ENCODE data around the gene PRDM7. TPM values are rescaled to one million over a fixed set of nuclear protein-coding genes. Genes with fewer than 3 reads are reported as not detected.

PRDM7 gene
- total and polyA plus RNA-seq, 2 experiments from 2014 or later: not detected

- no peak for DNase-seq (ENCODE audit: low read depth in 1 of 2, low spot score in 1 of 2)
- no peaks in the 10 kb centered on the region for H3K9me3 ChIP-seq (ENCODE audit: low read depth)
- no peaks in the 10 kb centered on the region for H3K27me3 ChIP-seq
These were observed 36.7 kb downstream of the PRDM7 start for GRCh38 chr16:90040152-90041023.

DNA sequence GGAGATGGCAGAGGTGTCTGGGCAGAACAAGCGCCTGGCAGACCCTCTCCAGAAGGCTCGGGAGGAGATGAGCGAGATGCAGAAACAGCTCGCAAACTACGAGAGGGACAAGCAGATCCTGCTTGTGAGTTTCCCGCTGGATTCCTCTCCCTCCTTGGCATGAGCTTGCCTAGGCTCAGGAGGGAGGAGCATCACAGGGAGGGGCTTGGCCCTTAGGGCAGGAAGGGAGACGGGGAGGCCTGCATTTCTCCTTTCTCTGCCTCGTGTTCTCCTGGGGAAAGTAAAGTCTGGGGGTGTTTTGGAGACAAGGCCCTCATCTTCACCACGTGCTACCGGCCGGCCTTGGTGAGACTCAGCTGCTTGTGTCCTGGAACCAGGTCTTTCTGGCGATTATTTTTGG, 39.9 kb downstream of the PRDM7 start:
- no peak overlapping the region for H3K4me3 ChIP-seq
- no peak for TF ChIP-seq CTCF (IDR thresholded peaks at IDR 0.05; ENCODE audit: low read depth, low read length)
- no peak overlapping the region for H3K27ac ChIP-seq
- H3K36me3 ChIP-seq: no peaks in the 10 kb centered on the region
- H3K9me3 ChIP-seq (ENCODE audit: low read depth): no peaks in the 10 kb centered on the region
- no peak for DNase-seq (ENCODE audit: low read depth in 1 of 2, low spot score in 1 of 2)
- no peaks in the 10 kb centered on the region for H3K27me3 ChIP-seq
- no peaks in the 10 kb centered on the region for H3K4me1 ChIP-seq (ENCODE audit: low read depth)

More at GRCh38 chr16:90040152-90041023, 36.7 kb downstream of the PRDM7 start:
- Histone ChIP-seq H3K4me3 (no peak overlapping the region), H3K4me1 (ENCODE audit: low read depth) (no peaks in the 10 kb centered on the region), H3K36me3 (no peaks in the 10 kb centered on the region), H3K27ac (no peak overlapping the region)
- TF ChIP-seq CTCF (IDR thresholded peaks at IDR 0.05; ENCODE audit: low read depth, low read length): no peak

DNA sequence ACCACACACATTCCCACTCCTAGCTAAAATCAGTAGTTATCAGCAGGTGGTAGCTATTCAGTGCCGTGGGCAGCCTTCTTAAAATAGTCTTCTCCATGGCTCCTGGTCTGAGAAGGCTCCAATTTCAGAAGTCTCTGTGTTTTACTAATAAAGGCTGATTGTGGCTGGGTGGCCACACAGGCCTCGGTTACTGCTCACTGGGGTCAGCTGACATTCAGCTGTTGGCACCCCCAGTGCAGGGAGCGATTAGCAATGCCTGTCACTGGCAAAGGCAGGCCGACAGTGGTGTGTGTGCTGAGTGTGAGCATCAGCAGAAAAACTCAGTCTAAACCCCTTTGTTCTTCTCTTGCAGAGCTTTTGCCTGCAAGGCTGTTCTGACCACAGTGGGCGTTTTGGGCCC, 41.2 kb downstream of the PRDM7 start:
- no peak overlapping the region for H3K4me3 ChIP-seq
- no peaks in the 10 kb centered on the region for H3K9me3 ChIP-seq (ENCODE audit: low read depth)
- no peaks in the 10 kb centered on the region for H3K36me3 ChIP-seq
- no peaks in the 10 kb centered on the region for H3K4me1 ChIP-seq (ENCODE audit: low read depth)
- no peaks in the 10 kb centered on the region for H3K27me3 ChIP-seq
- DNase-seq (ENCODE audit: low read depth in 1 of 2, low spot score in 1 of 2): no peak
- TF ChIP-seq CTCF (IDR thresholded peaks at IDR 0.05; ENCODE audit: low read depth, low read length): no peak
- H3K27ac ChIP-seq: no peak overlapping the region

- H3K9me3 ChIP-seq (ENCODE audit: low read depth): no peaks in the 10 kb centered on the region
- no peak overlapping the region for H3K27ac ChIP-seq
- H3K36me3 ChIP-seq: no peaks in the 10 kb centered on the region
- DNase-seq (ENCODE audit: low read depth in 1 of 2, low spot score in 1 of 2): no peak
- no peak for TF ChIP-seq CTCF (IDR thresholded peaks at IDR 0.05; ENCODE audit: low read depth, low read length)
- no peak overlapping the region for H3K4me3 ChIP-seq
- no peaks in the 10 kb centered on the region for H3K4me1 ChIP-seq (ENCODE audit: low read depth)
- H3K27me3 ChIP-seq: no peaks in the 10 kb centered on the region
These were observed 42.6 kb downstream of the PRDM7 start for GRCh38 chr16:90034504-90034903.

DNA sequence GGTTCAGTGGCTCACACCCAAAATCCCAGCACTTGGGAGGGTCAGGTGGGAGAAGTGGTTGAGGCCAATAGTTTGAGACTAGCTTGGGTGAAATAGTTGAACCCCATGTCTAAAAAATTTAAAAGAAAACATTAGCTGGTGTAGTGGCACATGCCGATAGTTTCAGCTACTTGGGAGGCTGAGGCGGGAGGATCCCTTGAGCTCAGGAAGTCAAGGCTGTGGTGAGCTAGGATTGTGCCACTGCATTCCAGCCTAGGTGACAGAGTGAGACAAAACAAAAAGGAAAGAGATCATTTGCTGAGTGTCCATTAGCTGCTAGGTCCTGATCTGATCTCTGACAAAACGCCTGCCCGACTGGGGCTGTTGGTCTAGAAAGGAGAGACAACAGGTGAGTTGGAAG, 43.7 kb downstream of the PRDM7 start:
- no peak for DNase-seq (ENCODE audit: low read depth in 1 of 2, low spot score in 1 of 2)
- no peak overlapping the region for H3K4me3 ChIP-seq
- no peak overlapping the region for H3K27ac ChIP-seq
- no peak for TF ChIP-seq CTCF (IDR thresholded peaks at IDR 0.05; ENCODE audit: low read depth, low read length)
- no peaks in the 10 kb centered on the region for H3K27me3 ChIP-seq
- no peaks in the 10 kb centered on the region for H3K4me1 ChIP-seq (ENCODE audit: low read depth)
- H3K9me3 ChIP-seq (ENCODE audit: low read depth): no peaks in the 10 kb centered on the region
- no peaks in the 10 kb centered on the region for H3K36me3 ChIP-seq

Measured in cardiac muscle cell (in vitro differentiated cells and primary cell).